IMR-90 (cell line): Measurements from ENCODE around the gene ZNF600. TPM values are rescaled to one million over a fixed set of nuclear protein-coding genes. Genes with fewer than 3 reads are reported as not detected.
"Not testable (repeated sequence)": the region's sequence is repeated elsewhere in the genome, so short reads cannot be mapped to it uniquely, and the experiment has no call there.

Experiments
- ATAC-seq: fragments of 200-7000 bp; cut with Tn5 transposase; 2 replicates; pipeline ENCODE4 v1.9.1; 2020; ENCODE audit warnings: low read depth, mild to moderate bottlenecking, moderate library complexity
- BruUV-seq: library from RNA; stranded (reverse); fragments of 400-500 nt; replicated peaks from 2 replicates; lab custom pipeline; 2021; lab: Mats Ljungman, UMichigan
- CTCF ChIA-PET: fragments of 300-600 bp; formaldehyde crosslinking; extraction: SDS; loops from one replicate; lab custom pipeline; 2021; ENCODE audit warnings: antibody characterized with exemption; lab: Yijun Ruan, JAX
- POLR2A ChIA-PET: fragments of 300-600 bp; sonication (Branson Sonifier 250); formaldehyde crosslinking; loops from one replicate; lab custom pipeline; 2022; ENCODE audit warnings: antibody characterized with exemption; ENCODE audit not compliant: unreplicated experiment; lab: Charles Lee
- DNase-seq: peaks from one replicate; pipeline ENCODE4 v3.0.0; 2013
- H2AFZ ChIP-seq: replicated peaks from 2 replicates; pipeline ENCODE3; 2013; ENCODE audit warnings: low read length, mild to moderate bottlenecking; ENCODE audit not compliant: poor library complexity
- H2AK5ac ChIP-seq: 2 replicates; pipeline ENCODE4 v1.6.1; 2013; ENCODE audit warnings: low read depth, low read length, inconsistent platforms
- H2AK9ac ChIP-seq: replicated peaks from 2 replicates; pipeline ENCODE3; 2013; ENCODE audit warnings: mild to moderate bottlenecking, low read depth, low read length, moderate library complexity; ENCODE audit not compliant: poor library complexity
- H2BK120ac ChIP-seq: 2 replicates; pipeline ENCODE4 v1.6.1; 2013; ENCODE audit warnings: low read depth, low read length, inconsistent platforms
- H2BK15ac ChIP-seq: 3 replicates; pipeline ENCODE4 v1.6.1; 2013; ENCODE audit warnings: low read depth, low read length, inconsistent platforms
- H2BK20ac ChIP-seq: 2 replicates; pipeline ENCODE4 v1.6.1; 2013; ENCODE audit warnings: low read depth, mild to moderate bottlenecking, inconsistent platforms, low read length, moderate library complexity
- H2BK5ac ChIP-seq: 2 replicates; pipeline ENCODE4 v1.6.1; 2013; ENCODE audit warnings: mild to moderate bottlenecking, low read depth, low read length, inconsistent platforms; ENCODE audit not compliant: poor library complexity, severe bottlenecking
- H3K14ac ChIP-seq: replicated peaks from 2 replicates; pipeline ENCODE4 v1.6.1; 2013; ENCODE audit warnings: low read depth, low read length, inconsistent platforms
- H3K18ac ChIP-seq: 2 replicates; pipeline ENCODE4 v1.6.1; 2013; ENCODE audit warnings: low read depth, low read length, control low read depth
- H3K23ac ChIP-seq: 2 replicates; pipeline ENCODE4 v1.6.1; 2013; ENCODE audit warnings: low read depth, low read length, inconsistent platforms
- H3K27ac ChIP-seq: 2 replicates; pipeline ENCODE4 v1.5.1; 2013; ENCODE audit warnings: mild to moderate bottlenecking, control low read depth, low read length; ENCODE audit not compliant: insufficient read depth
- H3K27me3 ChIP-seq: 2 replicates; pipeline ENCODE4 v1.6.1; 2013; ENCODE audit warnings: low read length; ENCODE audit not compliant: control insufficient read depth, insufficient read depth
- H3K36me3 ChIP-seq: 2 replicates; pipeline ENCODE4 v1.6.1; 2013; ENCODE audit warnings: low read length, mixed read lengths; ENCODE audit not compliant: control insufficient read depth, insufficient read depth
- H3K4ac ChIP-seq: 2 replicates; pipeline ENCODE4 v1.6.1; 2013; ENCODE audit warnings: low read depth, low read length, inconsistent platforms
- H3K4me1 ChIP-seq: 2 replicates; pipeline ENCODE4 v1.6.1; 2013; ENCODE audit warnings: low read length, mixed read lengths; ENCODE audit not compliant: control insufficient read depth, insufficient read depth
- H3K4me2 ChIP-seq: 2 replicates; pipeline ENCODE4 v1.6.1; 2013; ENCODE audit warnings: low read depth, mild to moderate bottlenecking, control low read depth, low read length, moderate library complexity
- H3K4me3 ChIP-seq: 2 replicates; pipeline ENCODE4 v1.5.1; 2013; ENCODE audit warnings: low read depth, mild to moderate bottlenecking, control low read depth, low read length, moderate library complexity; ENCODE audit not compliant: insufficient read depth
- H3K56ac ChIP-seq: 2 replicates; pipeline ENCODE4 v1.6.1; 2013; ENCODE audit warnings: low read length, inconsistent platforms; ENCODE audit not compliant: insufficient read depth; ENCODE audit errors: extremely low read depth
- H3K79me1 ChIP-seq, 2 experiments: 2 replicates each; pipeline ENCODE4 v1.6.1; 2013; ENCODE audit warnings: low read length in 2 of 2, inconsistent platforms in 1 of 2, low read depth in 1 of 2
- H3K9ac ChIP-seq: 2 replicates; pipeline ENCODE4 v1.6.1; 2013; ENCODE audit warnings: low read depth, low read length, control low read depth
- H3K9me1 ChIP-seq: 2 replicates; pipeline ENCODE4 v1.6.1; 2013; ENCODE audit warnings: low read length, inconsistent platforms; ENCODE audit not compliant: insufficient read depth
- H3K9me3 ChIP-seq: 2 replicates; pipeline ENCODE4 v1.6.1; 2013; ENCODE audit warnings: low read length; ENCODE audit not compliant: control insufficient read depth, insufficient read depth
- H4K20me1 ChIP-seq: 2 replicates; pipeline ENCODE4 v1.6.1; 2013; ENCODE audit warnings: low read length, inconsistent platforms; ENCODE audit not compliant: insufficient read depth
- H4K5ac ChIP-seq: 2 replicates; pipeline ENCODE4 v1.6.1; 2013; ENCODE audit warnings: mild to moderate bottlenecking, low read depth, low read length, control low read depth
- H4K8ac ChIP-seq, 2 experiments: 2 replicates each; pipeline ENCODE4 v1.6.1; 2013; ENCODE audit warnings: low read depth in 2 of 2, low read length in 2 of 2, control low read depth in 1 of 2, inconsistent platforms in 1 of 2
- H4K91ac ChIP-seq: 2 replicates; pipeline ENCODE4 v1.6.1; 2013; ENCODE audit warnings: low read depth, low read length, inconsistent platforms; ENCODE audit not compliant: insufficient read depth
- WGBS, 2 experiments: methylation state at CpG; one replicate each; pipeline versions ENCODE4 v1.1.5 to v1.1.7; 2013; ENCODE audit warnings: missing lambda C conversion rate in 2 of 2; ENCODE audit not compliant: insufficient read length in 1 of 2; ENCODE audit errors: extremely low coverage in 2 of 2; 5-methylcytosine and 5-hydroxymethylcytosine counted together
- dilution Hi-C: fragments of 300-500 bp; cut with HindIII; formaldehyde crosslinking; loops from one replicate; pipeline ENCODE4 v1.14.3; 2018; ENCODE audit warnings: low sequenced_read_pairs; ENCODE audit not compliant: unreplicated experiment
- in situ Hi-C: fragments of 300-500 bp; cut with MboI; formaldehyde crosslinking; loops from 3 replicates; pipeline ENCODE4 v1.14.3; 2019; ENCODE audit warnings: low sequenced_read_pairs, inconsistent platforms, mixed read lengths
- intact Hi-C: fragments of 100-400 bp; cut with micrococcal nuclease; formaldehyde crosslinking; loops from 2 replicates; pipeline ENCODE4 v1.10.0; 2022
- polyA plus RNA-seq, 3 experiments: library from polyadenylated mRNA; depleted of rRNA; stranded (reverse); fragments of >200 nt; gene quantifications; 2 replicates each; pipeline ENCODE4 v1.2.3, GENCODE V29; 2012; ENCODE audit warnings: low replicate concordance in 1 of 3
- total RNA-seq: library from RNA; depleted of rRNA; stranded (reverse); fragments of >200 nt; gene quantifications from 2 replicates; pipeline ENCODE4 v1.2.3, GENCODE V29; 2012

ZNF600 gene
- total and polyA plus RNA-seq, 2 of the 4 experiments (the other 2 are of a cell fraction): 4.0 to 4.1 TPM

DNA sequence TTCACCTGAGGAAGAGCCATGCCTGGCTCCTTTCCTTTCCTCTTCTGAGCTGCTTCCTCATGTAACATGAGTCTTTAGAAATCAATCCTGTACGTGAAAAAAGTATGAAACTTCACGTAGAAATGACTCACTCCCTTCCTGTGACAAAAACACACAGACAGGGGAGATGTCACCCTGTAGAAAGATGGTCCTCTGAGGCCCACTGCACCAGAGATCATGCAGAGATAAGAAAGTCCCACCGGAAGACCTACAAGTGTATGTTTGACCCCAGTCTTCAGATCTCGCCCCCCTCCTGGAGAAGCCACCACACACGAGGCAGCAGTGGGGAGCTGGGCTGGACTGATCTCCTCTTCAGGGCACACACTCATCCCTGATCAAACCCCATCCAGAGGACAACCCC, 47.0 kb upstream of the ZNF600 start:
- H3K4ac ChIP-seq, H4K8ac ChIP-seq, H2BK20ac ChIP-seq, H2BK5ac ChIP-seq, intact Hi-C loops, H3K4me3 ChIP-seq, H3K23ac ChIP-seq, CTCF ChIA-PET, in situ Hi-C loops, H3K9me1 ChIP-seq, H4K20me1 ChIP-seq, dilution Hi-C loops, H3K56ac ChIP-seq, H3K4me1 ChIP-seq, H4K91ac ChIP-seq, H2AK9ac ChIP-seq, H3K79me1 ChIP-seq, H2AK5ac ChIP-seq, H3K14ac ChIP-seq, H3K9ac ChIP-seq, H2BK120ac ChIP-seq, H2AFZ ChIP-seq, H3K4me2 ChIP-seq, H4K5ac ChIP-seq, H3K18ac ChIP-seq, DNase-seq, H2BK15ac ChIP-seq, POLR2A ChIA-PET, ATAC-seq, H3K27me3 ChIP-seq, H3K27ac ChIP-seq, H3K36me3 ChIP-seq, BruUV-seq: not testable (repeated sequence)
- H3K9me3 ChIP-seq: peaks cover 14% of the 10 kb centered on the region
- WGBS, 2 experiments: 0% methylated on average over 1 of the region's 5 CpGs; no CpG with 5 or more reads in 1 of the 2 experiments

DNA sequence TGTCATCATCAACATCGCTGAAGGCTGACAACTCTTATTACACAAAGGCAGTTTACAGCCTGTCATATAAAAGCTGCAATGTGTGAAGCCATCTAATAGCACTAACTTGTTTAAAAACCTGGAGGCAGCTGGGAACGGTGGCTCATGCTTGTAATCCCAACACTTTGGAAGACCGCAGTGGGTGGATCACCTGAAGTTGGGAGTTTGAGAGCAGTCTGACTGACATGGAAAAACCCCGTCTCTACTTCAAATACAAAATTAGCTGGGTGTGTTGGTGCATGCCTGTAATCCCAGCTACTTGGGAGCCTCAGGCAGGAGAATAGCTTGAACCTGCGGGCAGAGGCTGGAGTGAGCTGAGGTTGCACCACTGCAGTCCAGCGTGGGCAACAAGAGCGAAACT, 43.3 kb upstream of the ZNF600 start:
- H3K36me3 ChIP-seq, POLR2A ChIA-PET, H3K14ac ChIP-seq: not testable (repeated sequence)

More for the DNA sequence above, 43.3 kb upstream of the ZNF600 start:
- H3K23ac ChIP-seq, ATAC-seq, H2AK9ac ChIP-seq, in situ Hi-C loops, H3K9me1 ChIP-seq, H2BK120ac ChIP-seq, H3K18ac ChIP-seq, H3K4me3 ChIP-seq, H3K56ac ChIP-seq, H3K4me2 ChIP-seq, H2BK5ac ChIP-seq, CTCF ChIA-PET, H2AK5ac ChIP-seq, H3K4ac ChIP-seq, H4K20me1 ChIP-seq, H3K9ac ChIP-seq, H3K27me3 ChIP-seq, H3K27ac ChIP-seq, H4K91ac ChIP-seq, H4K8ac ChIP-seq, BruUV-seq, H2AFZ ChIP-seq, intact Hi-C loops, H3K4me1 ChIP-seq, H3K79me1 ChIP-seq, dilution Hi-C loops, DNase-seq, H2BK15ac ChIP-seq, H2BK20ac ChIP-seq, H4K5ac ChIP-seq, H3K9me3 ChIP-seq: not testable (repeated sequence)
- WGBS, 2 experiments: 71% methylated on average over 1 of the region's 7 CpGs; no CpG with 5 or more reads in 1 of the 2 experiments
